H9 (cell line): ENCODE results near the gene USP28. TPM values are rescaled to one million over a fixed set of nuclear protein-coding genes. Genes with fewer than 3 reads are reported as not detected.

Source experiments
- DNase-seq: peaks from one replicate; pipeline ENCODE4 v3.0.0-alpha.2; 2017
- H2AFZ ChIP-seq: one replicate; pipeline ENCODE4 v1.6.1; 2013; ENCODE audit warnings: mild to moderate bottlenecking, low read length, control low read depth, moderate library complexity
- H2AK5ac ChIP-seq: 2 replicates; pipeline ENCODE4 v1.6.1; 2013; ENCODE audit warnings: low read length, control low read depth, mixed read lengths; ENCODE audit not compliant: insufficient read length
- H2BK120ac ChIP-seq: one replicate; pipeline ENCODE4 v1.6.1; 2013; ENCODE audit warnings: low read depth, mild to moderate bottlenecking, low read length, control low read depth, inconsistent platforms; ENCODE audit not compliant: poor library complexity, severe bottlenecking
- H2BK12ac ChIP-seq: 2 replicates; pipeline ENCODE4 v1.6.1; 2013; ENCODE audit warnings: low read length, control low read depth, mixed read lengths, low read depth; ENCODE audit not compliant: insufficient read length
- H2BK15ac ChIP-seq: 2 replicates; pipeline ENCODE4 v1.6.1; 2013; ENCODE audit warnings: low read depth, low read length, control low read depth
- H2BK20ac ChIP-seq: one replicate; pipeline ENCODE4 v1.6.1; 2013; ENCODE audit warnings: low read depth, mild to moderate bottlenecking, low read length, control low read depth, inconsistent platforms; ENCODE audit not compliant: poor library complexity, severe bottlenecking
- H2BK5ac ChIP-seq: 2 replicates; pipeline ENCODE4 v1.6.1; 2013; ENCODE audit warnings: low read length, control low read depth, mixed read lengths; ENCODE audit not compliant: insufficient read length
- H3K14ac ChIP-seq: 2 replicates; pipeline ENCODE4 v1.6.1; 2013; ENCODE audit warnings: low read length, control low read depth; ENCODE audit not compliant: insufficient read depth
- H3K18ac ChIP-seq: 2 replicates; pipeline ENCODE4 v1.6.1; 2013; ENCODE audit warnings: low read depth, mild to moderate bottlenecking, mixed read lengths, low read length, control low read depth; ENCODE audit not compliant: insufficient read length
- H3K23ac ChIP-seq: 2 replicates; pipeline ENCODE4 v1.6.1; 2013; ENCODE audit warnings: low read length, control low read depth, mixed read lengths, low read depth; ENCODE audit not compliant: insufficient read length
- H3K23me2 ChIP-seq: 2 replicates; pipeline ENCODE4 v1.6.1; 2013; ENCODE audit warnings: low read depth, mild to moderate bottlenecking, mixed read lengths, low read length, control low read depth; ENCODE audit not compliant: insufficient read length, poor library complexity, severe bottlenecking
- H3K27ac ChIP-seq: 2 replicates; pipeline ENCODE4 v1.5.1; 2013; ENCODE audit warnings: low read length, control low read depth, mixed read lengths, low read depth; ENCODE audit not compliant: insufficient read length
- H3K27me3 ChIP-seq: 2 replicates; pipeline ENCODE4 v1.6.1; 2013; ENCODE audit warnings: low read length, control low read depth, inconsistent platforms; ENCODE audit not compliant: insufficient read depth
- H3K4ac ChIP-seq: 2 replicates; pipeline ENCODE4 v1.6.1; 2013; ENCODE audit warnings: low read depth, mild to moderate bottlenecking, control low read depth, inconsistent platforms, low read length, moderate library complexity
- H3K4me1 ChIP-seq: 2 replicates; pipeline ENCODE4 v1.6.1; 2013; ENCODE audit warnings: low read length, control low read depth, inconsistent platforms; ENCODE audit not compliant: insufficient read depth
- H3K4me2 ChIP-seq: 2 replicates; pipeline ENCODE4 v1.6.1; 2013; ENCODE audit warnings: low read length, control low read depth, mixed read lengths; ENCODE audit not compliant: insufficient read length, insufficient read depth
- H3K56ac ChIP-seq: 2 replicates; pipeline ENCODE4 v1.6.1; 2013; ENCODE audit warnings: low read depth, mild to moderate bottlenecking, mixed read lengths, low read length, control low read depth; ENCODE audit not compliant: insufficient read length
- H3K79me1 ChIP-seq: 2 replicates; pipeline ENCODE4 v1.6.1; 2013; ENCODE audit warnings: low read depth, mild to moderate bottlenecking, moderate library complexity, low read length, control low read depth, inconsistent platforms; ENCODE audit not compliant: insufficient read depth, poor library complexity, severe bottlenecking
- H3K79me2 ChIP-seq: 2 replicates; pipeline ENCODE4 v1.6.1; 2013; ENCODE audit warnings: low read length, control low read depth, inconsistent platforms; ENCODE audit not compliant: insufficient read depth
- H3K9ac ChIP-seq: 2 replicates; pipeline ENCODE4 v1.6.1; 2013; ENCODE audit warnings: low read length, control low read depth, mixed read lengths; ENCODE audit not compliant: insufficient read length; ENCODE audit errors: extremely low read depth
- H3K9me3 ChIP-seq: one replicate; pipeline ENCODE4 v1.6.1; 2013; ENCODE audit warnings: low read depth, low read length, inconsistent platforms; ENCODE audit not compliant: control insufficient read depth
- H3T11ph ChIP-seq: one replicate; pipeline ENCODE4 v1.6.1; 2013; ENCODE audit warnings: mild to moderate bottlenecking, low read length, control low read depth, inconsistent platforms
- H4K20me1 ChIP-seq: one replicate; pipeline ENCODE4 v1.6.1; 2013; ENCODE audit not compliant: control insufficient read depth, insufficient read length, insufficient read depth
- H4K5ac ChIP-seq: 2 replicates; pipeline ENCODE4 v1.6.1; 2013; ENCODE audit warnings: low read depth, mild to moderate bottlenecking, mixed read lengths, low read length, control low read depth; ENCODE audit not compliant: insufficient read length
- H4K8ac ChIP-seq: replicated peaks from 2 replicates; pipeline ENCODE4 v1.6.1; 2013; ENCODE audit warnings: low read length, control low read depth, mixed read lengths, low read depth; ENCODE audit not compliant: insufficient read length
- H4K91ac ChIP-seq: 2 replicates; pipeline ENCODE4 v1.6.1; 2013; ENCODE audit warnings: low read depth, mild to moderate bottlenecking, moderate library complexity, mixed read lengths, low read length, control low read depth; ENCODE audit not compliant: insufficient read length
- H3K27ac Mint-ChIP-seq, 3 experiments: 2 replicates in 2 of 3; 3 replicates in 1 of 3; pipeline ENCODE4 v1.8.0; 2020 to 2021; ENCODE audit warnings: mixed read lengths in 3 of 3, mild to moderate bottlenecking in 1 of 3, moderate library complexity in 1 of 3
- H3K27me3 Mint-ChIP-seq: 2 replicates; pipeline ENCODE4 v1.8.0; 2021; ENCODE audit warnings: low read depth, mild to moderate bottlenecking, moderate library complexity, mixed read lengths
- H3K36me3 Mint-ChIP-seq, 3 experiments: 2 replicates in 2 of 3; 3 replicates in 1 of 3; pipeline ENCODE4 v1.8.0; 2020 to 2021; ENCODE audit warnings: low read depth in 3 of 3, mixed read lengths in 3 of 3; ENCODE audit not compliant: insufficient read depth in 1 of 3
- H3K4me1 Mint-ChIP-seq, 2 experiments: 2 replicates each; pipeline ENCODE4 v1.8.0; 2020; ENCODE audit warnings: mixed read lengths in 2 of 2
- H3K4me3 Mint-ChIP-seq, 2 experiments: 2 replicates in 1 of 2; 3 replicates in 1 of 2; pipeline ENCODE4 v1.8.0; 2020 to 2021; ENCODE audit warnings: mild to moderate bottlenecking in 2 of 2, mixed read lengths in 2 of 2, moderate library complexity in 1 of 2
- H3K9me3 Mint-ChIP-seq, 2 experiments: 2 replicates in 1 of 2; 3 replicates in 1 of 2; pipeline ENCODE4 v1.8.0; 2020; ENCODE audit warnings: mild to moderate bottlenecking in 2 of 2, mixed read lengths in 2 of 2, moderate library complexity in 1 of 2
- CTCF ChIP-seq: fragments of 200-600 bp; sonication (generic); conservative IDR thresholded peaks from 3 replicates; pipeline ENCODE4 v1.8.0; 2021; ENCODE audit warnings: antibody characterized with exemption, mild to moderate bottlenecking
- WGBS: extraction: QIAGEN DNeasy Blood & Tissue Kit; methylation state at CpG from one replicate; pipeline ENCODE4 v1.1.7; 2013; ENCODE audit warnings: missing lambda C conversion rate, low lambda C conversion rate, mixed read lengths; ENCODE audit not compliant: insufficient read length; ENCODE audit errors: extremely low coverage; 5-methylcytosine and 5-hydroxymethylcytosine counted together
- total RNA-seq: library from RNA; stranded (reverse); gene quantifications from 2 replicates; pipeline ENCODE4 v1.2.1, GENCODE V29; 2021

The USP28 gene
- total RNA-seq, 1 experiment from 2014 or later, result 107 TPM

GRCh38 chr11:113864410-113864809, 11.0 kb downstream of the USP28 start:
- Histone ChIP-seq H4K91ac (no peak overlapping the region), H3K18ac (no peak overlapping the region), H3K14ac (no peak overlapping the region), H3K23me2 (no peaks in the 10 kb centered on the region), H3K23ac (no peak overlapping the region), H2BK5ac (no peak overlapping the region), H3K56ac (no peak overlapping the region), H2BK12ac (no peak overlapping the region), H2BK20ac (no peak overlapping the region), H3K9me3 (no peaks in the 10 kb centered on the region), H2AK5ac (no peak overlapping the region), H3K79me2 (peaks cover 28% of the 10 kb centered on the region; the same call in 1 of the 2 replicates), H3K4me2 (no peak overlapping the region), H3K4ac (no peak overlapping the region), H3K9ac (no peak overlapping the region), H3K27ac (no peak overlapping the region), H2BK15ac (no peak overlapping the region), H3K4me1 (peaks cover 2% of the 10 kb centered on the region; the same call in 1 of the 2 replicates), H3K27me3 (no peaks in the 10 kb centered on the region), H2BK120ac (no peak overlapping the region), H4K5ac (no peak overlapping the region), H3K79me1 (no peaks in the 10 kb centered on the region), H2AFZ (no peak overlapping the region), H4K20me1 (no peaks in the 10 kb centered on the region), H3T11ph (no peak overlapping the region), H4K8ac (no peak overlapping the region)
- TF ChIP-seq CTCF, result no peak
- no peaks in the 10 kb centered on the region for H3K9me3 Mint-ChIP-seq
- peaks cover 18 to 49% (median 42%) of the 10 kb centered on the region in 3 experiments; a peak in 6 of 7 replicates for H3K36me3 Mint-ChIP-seq
- peaks cover 48% of the 10 kb centered on the region in 2 experiments for H3K4me1 Mint-ChIP-seq
- H3K27me3 Mint-ChIP-seq, result no peaks in the 10 kb centered on the region
- no peak for DNase-seq
- H3K27ac Mint-ChIP-seq, result peak overlapping the region; percentile 19 to 58 (median 24); a peak in 2 of 7 replicates
- WGBS, result no CpG with 5 or more reads among the region's 3 CpGs
- no peak overlapping the region for H3K4me3 Mint-ChIP-seq
